Esophagus squamous epithelium (tissue), 5 donors: ENCODE results near the gene PSMD12. TPM values are rescaled to one million over a fixed set of nuclear protein-coding genes. Genes with fewer than 3 reads are reported as not detected.

Experiments
- DNase-seq: peaks from one replicate; lab custom pipeline; 2025; lab: John Stamatoyannopoulos, UW
- H3K27ac ChIP-seq, 4 donors: fragments of 200-600 bp; sonication (generic); one replicate each; pipeline ENCODE4 v1.5.1; 2016 to 2019; ENCODE audit warnings: mild to moderate bottlenecking in 1 of 4
- H3K27me3 ChIP-seq, 4 donors: fragments of 200-600 bp; sonication (generic); 1 replicate in 3 of 4; 2 replicates in 1 of 4; pipeline versions ENCODE4 v1.5.1 to v1.6.0; 2017 to 2021; ENCODE audit warnings: antibody characterized with exemption in 1 of 4
- H3K36me3 ChIP-seq, 3 donors: fragments of 200-600 bp; sonication (generic); one replicate each; pipeline ENCODE4 v1.5.1; 2016 to 2019
- H3K4me1 ChIP-seq, 3 donors: fragments of 200-600 bp; sonication (generic); one replicate each; pipeline ENCODE4 v1.5.1; 2017 to 2019
- H3K4me3 ChIP-seq, 4 donors: fragments of 200-600 bp; sonication (generic); 1 replicate in 3 of 4; 2 replicates in 1 of 4; pipeline ENCODE4 v1.5.1; 2016 to 2019; ENCODE audit warnings: mild to moderate bottlenecking in 2 of 4, moderate library complexity in 1 of 4
- H3K9me3 ChIP-seq, 3 donors: fragments of 200-600 bp; sonication (generic); one replicate each; pipeline ENCODE4 v1.5.1; 2016 to 2019
- POLR2A ChIP-seq, 4 donors: fragments of 450-650 bp; IDR thresholded peaks; one replicate each; pipeline ENCODE4 v1.6.1; 2017; ENCODE audit warnings: antibody characterized with exemption in 4 of 4, mild to moderate bottlenecking in 4 of 4, moderate library complexity in 3 of 4
- WGBS, 2 donors: methylation state at CpG; one replicate each; pipeline ENCODE4 v1.1.5; 2018; 5-methylcytosine and 5-hydroxymethylcytosine counted together
- intact Hi-C: fragments of 100-400 bp; cut with DNase I; formaldehyde crosslinking; loops from one replicate; pipeline ENCODE4 v1.15.0; 2022
- total RNA-seq, 4 donors: library from RNA; depleted of rRNA; stranded (reverse); fragments of >200 nt; gene quantifications; one replicate each; pipeline ENCODE4 v1.1.0, GENCODE V29; 2016
- TF ChIP-seq, protein P1 (sequence below), 6 experiments: fragments of 450-650 bp in 4 of 6; fragments of 200-600 bp in 2 of 6; sonication (generic) in 2 of 6; IDR thresholded peaks; one replicate each; pipeline ENCODE4 v1.5.1; 2016 to 2019; ENCODE audit warnings: antibody characterized with exemption in 6 of 6, mild to moderate bottlenecking in 4 of 6, moderate library complexity in 4 of 6
- donor health status: DM: yes; HTN: yes; CAD: no.

PSMD12 gene
- total RNA-seq, 4 donors from 2014 or later: 15.9 to 38.1 (median 25.8) TPM

DNA sequence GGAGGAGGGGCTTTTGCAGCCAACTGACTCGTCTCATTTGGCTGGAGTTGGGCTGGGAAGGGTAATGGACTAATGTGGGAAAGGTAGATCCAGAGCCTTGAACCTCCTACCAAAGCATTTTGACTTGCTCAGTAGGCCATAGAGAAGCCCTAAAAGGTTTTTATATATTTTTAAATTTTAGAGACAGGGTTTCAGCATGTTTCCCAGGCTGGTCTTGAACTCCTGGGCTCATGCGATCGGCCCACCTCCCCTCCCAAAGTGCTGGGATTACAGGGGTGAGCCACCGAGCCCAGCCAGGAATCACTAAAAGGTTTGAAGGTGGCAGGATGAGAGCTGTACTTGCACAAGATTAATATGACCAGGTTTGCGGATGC, 8.7 kb upstream of the PSMD12 start:
- Histone ChIP-seq H3K4me1 (peaks cover 7 to 37% (median 20%) of the 10 kb centered on the region in 3 donors), H3K27ac (no peak overlapping the region), H3K9me3 (no peaks in the 10 kb centered on the region), H3K27me3 (no peaks in the 10 kb centered on the region), H3K36me3 (no peaks in the 10 kb centered on the region), H3K4me3 (peak overlapping the region in 1 of 4 donors; percentile 8)
- intact Hi-C loops: loop anchor here (5.0 kb wide), 2 partner anchors 257 to 312 kb away; no protein-coding TSS in a partner anchor
- DNase-seq: no peak
- 68 to 69% methylated on average over 3 to 5 of the region's 5 CpGs for WGBS, 2 donors
- no peak for TF ChIP-seq POLR2A (IDR thresholded peaks at IDR 0.05)
- TF ChIP-seq, protein P1, sequence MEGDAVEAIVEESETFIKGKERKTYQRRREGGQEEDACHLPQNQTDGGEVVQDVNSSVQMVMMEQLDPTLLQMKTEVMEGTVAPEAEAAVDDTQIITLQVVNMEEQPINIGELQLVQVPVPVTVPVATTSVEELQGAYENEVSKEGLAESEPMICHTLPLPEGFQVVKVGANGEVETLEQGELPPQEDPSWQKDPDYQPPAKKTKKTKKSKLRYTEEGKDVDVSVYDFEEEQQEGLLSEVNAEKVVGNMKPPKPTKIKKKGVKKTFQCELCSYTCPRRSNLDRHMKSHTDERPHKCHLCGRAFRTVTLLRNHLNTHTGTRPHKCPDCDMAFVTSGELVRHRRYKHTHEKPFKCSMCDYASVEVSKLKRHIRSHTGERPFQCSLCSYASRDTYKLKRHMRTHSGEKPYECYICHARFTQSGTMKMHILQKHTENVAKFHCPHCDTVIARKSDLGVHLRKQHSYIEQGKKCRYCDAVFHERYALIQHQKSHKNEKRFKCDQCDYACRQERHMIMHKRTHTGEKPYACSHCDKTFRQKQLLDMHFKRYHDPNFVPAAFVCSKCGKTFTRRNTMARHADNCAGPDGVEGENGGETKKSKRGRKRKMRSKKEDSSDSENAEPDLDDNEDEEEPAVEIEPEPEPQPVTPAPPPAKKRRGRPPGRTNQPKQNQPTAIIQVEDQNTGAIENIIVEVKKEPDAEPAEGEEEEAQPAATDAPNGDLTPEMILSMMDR (IDR thresholded peaks at IDR 0.05): no peak

DNA sequence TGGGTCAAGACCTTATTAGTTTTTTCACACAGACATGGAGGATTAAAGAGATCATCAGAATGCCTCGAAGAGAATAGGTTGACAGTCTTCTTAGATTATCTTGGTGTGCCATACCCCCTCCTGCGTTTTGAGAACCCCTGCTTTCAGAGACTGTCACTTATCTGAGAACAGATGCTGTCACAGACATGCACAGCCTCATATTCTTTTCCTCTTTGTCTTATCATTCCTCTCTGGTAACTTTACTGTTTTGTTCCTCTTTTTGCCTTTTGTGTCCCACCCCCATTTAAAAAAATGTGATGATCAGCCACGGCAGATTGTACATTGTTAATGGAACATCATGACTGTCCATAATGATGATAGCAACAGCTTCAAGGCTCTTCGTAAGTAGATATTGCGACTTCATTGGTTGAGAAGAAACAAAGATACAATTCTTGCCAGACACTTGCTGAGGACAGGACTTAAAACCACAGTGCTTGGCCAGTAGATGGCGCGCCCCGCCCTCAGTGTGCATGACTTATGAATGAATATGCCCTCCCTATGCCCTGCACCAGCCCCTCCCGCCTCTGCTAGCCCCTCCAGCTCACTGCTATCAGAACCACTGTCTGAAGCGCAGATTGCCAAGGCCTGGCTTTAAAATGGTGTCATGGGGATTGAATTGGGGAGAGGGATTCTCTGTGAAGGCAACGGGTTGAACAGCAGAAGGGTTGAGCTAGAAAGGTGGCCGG, 8.1 kb upstream of the PSMD12 start:
- Histone ChIP-seq H3K4me3 (peak overlapping the region in 1 of 4 donors; percentile 8), H3K36me3 (no peaks in the 10 kb centered on the region), H3K27me3 (no peaks in the 10 kb centered on the region), H3K4me1 (peaks cover 7 to 36% (median 20%) of the 10 kb centered on the region in 3 donors), H3K27ac (peak overlapping the region in 1 of 4 donors; percentile 14), H3K9me3 (no peaks in the 10 kb centered on the region)
- no peak for TF ChIP-seq POLR2A (IDR thresholded peaks at IDR 0.05)
- TF ChIP-seq, protein P1 (IDR thresholded peaks at IDR 0.05): peak; percentile 45 to 85 (median 80)
- intact Hi-C loops: loop anchor here (5.0 kb wide), 2 partner anchors 258 to 313 kb away; no protein-coding TSS in a partner anchor
- no peak for DNase-seq
- WGBS, 2 donors: 6 to 9% methylated on average over 11 of the region's 12 CpGs

DNA sequence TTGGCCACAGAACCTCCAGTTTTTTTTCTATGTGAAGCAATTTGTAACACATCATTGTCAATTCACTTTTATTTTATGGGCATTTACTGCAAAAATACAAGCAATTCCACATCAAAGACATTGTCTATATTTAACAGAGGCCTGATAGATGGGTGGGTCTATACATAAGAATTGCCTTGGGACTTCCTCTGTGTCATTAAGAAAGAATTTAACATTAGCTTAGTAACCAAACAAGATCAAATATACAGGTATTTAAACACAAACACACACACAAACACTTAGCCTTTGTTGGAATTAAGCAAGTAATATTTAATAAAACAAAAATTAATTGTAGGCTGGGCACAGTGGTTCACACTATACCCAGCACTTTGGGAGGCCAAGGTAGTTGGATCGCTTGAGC, 6.4 kb upstream of the PSMD12 start:
- Histone ChIP-seq H3K9me3 (no peaks in the 10 kb centered on the region), H3K36me3 (no peaks in the 10 kb centered on the region), H3K27ac (no peak overlapping the region), H3K4me1 (peaks cover 7 to 29% (median 17%) of the 10 kb centered on the region in 3 donors), H3K27me3 (no peaks in the 10 kb centered on the region), H3K4me3 (no peak overlapping the region)
- TF ChIP-seq, protein P1 (IDR thresholded peaks at IDR 0.05): no peak
- no peak for TF ChIP-seq POLR2A (IDR thresholded peaks at IDR 0.05)
- WGBS, 2 donors: 79 to 93% methylated on average over 1 of the region's 1 CpG
- DNase-seq: no peak
- intact Hi-C loops: no loop called here

DNA sequence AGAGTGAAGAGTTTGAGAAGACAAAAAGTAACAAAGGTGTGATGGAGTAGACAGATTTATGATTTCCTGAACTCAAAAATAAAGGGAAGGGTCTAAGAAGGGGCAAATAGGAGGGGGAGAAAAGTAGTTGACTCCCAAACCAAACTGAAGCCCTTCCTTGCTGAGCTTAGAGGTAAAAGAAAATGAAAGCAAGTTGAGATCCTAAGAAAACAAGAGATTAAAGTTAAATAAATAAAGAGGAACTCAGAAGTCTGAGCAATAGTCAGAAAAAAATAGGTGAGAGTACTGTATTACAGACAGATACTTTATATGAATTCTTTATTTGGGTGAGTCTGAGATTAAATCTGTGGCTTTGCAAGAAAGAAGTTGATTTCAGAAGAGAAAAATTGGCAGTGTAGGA, 3.3 kb upstream of the PSMD12 start:
- intact Hi-C loops: no loop called here
- TF ChIP-seq POLR2A (IDR thresholded peaks at IDR 0.05): no peak
- TF ChIP-seq, protein P1 (IDR thresholded peaks at IDR 0.05): no peak
- Histone ChIP-seq H3K27ac (no peak overlapping the region), H3K9me3 (no peaks in the 10 kb centered on the region), H3K4me1 (peaks cover 0 to 23% (median 14%) of the 10 kb centered on the region in 3 donors), H3K4me3 (no peak overlapping the region), H3K36me3 (no peaks in the 10 kb centered on the region), H3K27me3 (no peaks in the 10 kb centered on the region)
- DNase-seq: no peak

DNA sequence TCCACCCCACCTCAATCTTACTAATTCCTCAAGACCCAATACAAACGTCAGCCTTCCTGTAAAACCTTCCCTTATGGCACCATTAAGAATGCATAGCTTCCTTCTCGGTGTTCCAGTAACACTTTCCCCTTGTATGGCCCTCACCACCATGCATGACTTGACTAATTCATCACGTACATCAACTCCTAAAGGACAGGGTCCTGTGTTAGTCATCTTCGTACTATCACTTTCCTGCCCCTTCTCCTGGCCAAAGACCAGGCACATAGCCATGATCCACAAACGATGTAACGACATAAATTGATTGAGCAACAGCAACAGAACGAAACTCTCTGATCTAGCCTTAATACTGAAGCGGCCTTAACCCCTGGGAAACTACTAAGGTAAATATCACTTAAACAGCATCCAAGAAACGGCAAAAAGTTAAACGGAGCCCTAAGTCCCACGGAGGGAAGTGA, 612 bp downstream of the PSMD12 start:
- intact Hi-C loops: no loop called here
- TF ChIP-seq, protein P1 (IDR thresholded peaks at IDR 0.05): no peak
- no peak for DNase-seq
- peak overlapping the region; percentile 88 to 100 (median 92) for H3K4me3 ChIP-seq
- H3K27ac ChIP-seq: peak overlapping the region; percentile 95 to 97 (median 96)
- no peaks in the 10 kb centered on the region for H3K9me3 ChIP-seq
- WGBS, 2 donors: 0% methylated on average over 11 of the region's 11 CpGs
- H3K27me3 ChIP-seq: no peaks in the 10 kb centered on the region
- H3K36me3 ChIP-seq: peaks cover 0 to 10% (median 0%) of the 10 kb centered on the region in 3 donors
- peaks cover 8 to 56% (median 31%) of the 10 kb centered on the region in 3 donors for H3K4me1 ChIP-seq
